ENCODE results near the gene TBC1D9. TPM values are rescaled to one million over a fixed set of nuclear protein-coding genes. Genes with fewer than 3 reads are reported as not detected.

Gene TBC1D9
- total and polyA plus RNA-seq, 2 donors = 14.2 to 68.0 TPM

DNA sequence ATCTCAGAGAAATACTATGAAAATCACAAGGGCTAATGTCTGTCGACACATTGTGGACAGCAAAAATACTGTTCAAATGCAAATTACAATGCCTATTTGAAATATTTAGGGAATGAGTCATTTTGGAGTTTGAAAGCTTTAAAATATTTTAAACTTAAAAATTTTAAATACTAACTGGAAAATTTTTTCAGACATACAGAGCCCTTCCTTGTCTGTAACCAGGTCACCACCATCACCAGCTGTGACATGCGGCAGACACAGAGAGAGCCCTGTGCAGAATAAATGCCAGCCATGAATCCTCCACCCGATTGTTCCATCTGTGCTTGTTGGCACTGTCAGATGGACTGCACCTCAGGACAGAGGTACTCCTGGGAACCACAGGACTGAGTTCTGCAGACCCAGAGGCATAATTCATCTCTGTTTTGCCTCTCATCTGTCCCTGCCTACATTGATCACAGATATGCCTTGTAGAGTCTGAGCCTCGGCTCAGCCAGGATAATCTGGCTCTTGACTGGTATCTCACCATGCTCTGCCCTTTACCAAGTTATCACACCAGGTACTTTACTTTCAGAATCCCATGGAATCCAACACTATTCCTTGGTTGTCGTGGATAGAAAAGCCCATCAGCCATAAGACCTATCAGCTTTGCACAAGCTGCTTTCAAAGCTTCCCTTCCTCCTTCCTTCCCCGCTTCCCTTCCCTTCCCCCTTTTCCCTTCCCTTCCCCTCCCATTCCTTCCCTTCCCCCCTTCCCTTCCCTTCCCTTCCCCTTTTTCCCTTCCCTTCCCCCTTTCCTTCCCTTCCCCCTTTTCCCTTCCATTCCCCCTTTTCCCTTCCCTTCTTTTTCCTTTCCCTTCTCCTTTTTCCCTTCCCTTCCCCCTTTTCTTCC lies 67.2 kb downstream of the TBC1D9 start:
- no peak overlapping the region for H3K27ac ChIP-seq (ENCODE audit: low read depth)
- DNase-seq (ENCODE audit: extremely low spot score) = no peak
- H3K4me3 ChIP-seq (ENCODE audit: low read depth, low read length) = no peak overlapping the region
- no peaks in the 10 kb centered on the region for H3K36me3 ChIP-seq (ENCODE audit: insufficient read depth)
- WGBS = 89% methylated on average over 6 of the region's 6 CpGs
- no peaks in the 10 kb centered on the region for H3K4me1 ChIP-seq (ENCODE audit: insufficient read depth)

DNA sequence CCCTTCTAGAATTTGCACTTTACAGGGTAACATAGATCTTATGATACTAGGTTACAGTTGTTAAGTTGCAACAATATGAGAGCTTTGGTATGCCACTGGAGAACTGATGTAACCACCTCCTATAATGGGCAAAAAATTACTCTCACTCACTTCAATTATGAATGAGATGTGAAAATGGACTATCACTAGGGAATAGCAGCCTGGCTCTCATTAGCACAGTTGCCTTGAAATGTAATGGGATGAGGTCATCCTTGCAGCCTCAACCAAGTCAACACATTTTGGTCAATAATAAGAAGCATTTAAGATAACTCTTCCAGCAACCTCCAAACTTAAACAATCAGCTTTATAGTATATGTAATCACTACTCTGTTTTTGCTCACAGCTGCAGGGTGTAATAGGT lies 69.4 kb downstream of the TBC1D9 start:
- Histone ChIP-seq H3K4me1 (ENCODE audit: insufficient read depth) (no peaks in the 10 kb centered on the region), H3K4me3 (ENCODE audit: low read depth, low read length) (no peak overlapping the region), H3K36me3 (ENCODE audit: insufficient read depth) (no peaks in the 10 kb centered on the region), H3K27ac (ENCODE audit: low read depth) (no peak overlapping the region)
- DNase-seq (ENCODE audit: extremely low spot score) = no peak

DNA sequence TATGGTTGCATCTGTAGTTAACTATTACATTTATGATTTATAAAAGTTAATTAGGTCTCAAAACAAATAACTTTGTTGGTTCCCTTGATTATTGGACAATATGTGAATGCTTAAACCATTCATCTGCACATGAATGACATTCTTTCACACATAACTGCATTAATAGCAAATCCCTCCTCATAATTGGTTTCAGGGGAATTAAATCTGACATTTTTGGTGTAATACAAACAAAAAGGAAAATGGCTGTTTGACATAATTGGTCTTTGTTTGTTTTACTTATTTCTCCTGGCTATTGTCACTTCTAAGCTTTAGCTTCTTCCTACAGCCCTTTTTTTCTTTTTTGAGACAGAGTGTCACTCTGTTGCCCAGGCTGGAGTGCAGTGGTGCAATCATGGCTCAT lies 71.9 kb downstream of the TBC1D9 start:
- no peaks in the 10 kb centered on the region for H3K4me1 ChIP-seq (ENCODE audit: insufficient read depth)
- no peak overlapping the region for H3K27ac ChIP-seq (ENCODE audit: low read depth)
- H3K36me3 ChIP-seq (ENCODE audit: insufficient read depth) = no peaks in the 10 kb centered on the region
- no peak for DNase-seq (ENCODE audit: extremely low spot score)
- no peak overlapping the region for H3K4me3 ChIP-seq (ENCODE audit: low read depth, low read length)

DNA sequence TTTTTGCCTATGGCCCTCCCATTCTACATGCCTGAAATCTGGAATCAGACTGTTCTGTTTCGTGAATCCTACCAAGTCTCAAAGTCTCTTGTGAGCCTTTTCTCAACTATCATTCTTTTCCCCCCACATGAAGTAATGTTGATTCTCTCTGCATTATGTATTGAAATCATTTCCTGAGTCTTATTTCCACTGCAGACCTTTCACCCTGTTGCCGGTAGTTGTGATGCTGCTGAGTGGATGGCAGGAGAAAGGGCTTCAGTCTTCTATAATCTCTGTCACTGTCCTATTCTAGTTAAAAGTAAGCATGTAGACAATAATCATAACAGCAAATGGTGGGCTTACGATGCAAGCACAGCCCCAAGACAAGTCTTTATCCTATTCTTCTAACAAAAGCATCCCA lies 75.0 kb downstream of the TBC1D9 start:
- H3K4me1 ChIP-seq (ENCODE audit: insufficient read depth) = no peaks in the 10 kb centered on the region
- no peak overlapping the region for H3K27ac ChIP-seq (ENCODE audit: low read depth)
- H3K4me3 ChIP-seq (ENCODE audit: low read depth, low read length) = no peak overlapping the region
- DNase-seq (ENCODE audit: extremely low spot score) = no peak
- WGBS = 96% methylated on average over 3 of the region's 3 CpGs
- H3K36me3 ChIP-seq (ENCODE audit: insufficient read depth) = peaks cover 2% of the 10 kb centered on the region

DNA sequence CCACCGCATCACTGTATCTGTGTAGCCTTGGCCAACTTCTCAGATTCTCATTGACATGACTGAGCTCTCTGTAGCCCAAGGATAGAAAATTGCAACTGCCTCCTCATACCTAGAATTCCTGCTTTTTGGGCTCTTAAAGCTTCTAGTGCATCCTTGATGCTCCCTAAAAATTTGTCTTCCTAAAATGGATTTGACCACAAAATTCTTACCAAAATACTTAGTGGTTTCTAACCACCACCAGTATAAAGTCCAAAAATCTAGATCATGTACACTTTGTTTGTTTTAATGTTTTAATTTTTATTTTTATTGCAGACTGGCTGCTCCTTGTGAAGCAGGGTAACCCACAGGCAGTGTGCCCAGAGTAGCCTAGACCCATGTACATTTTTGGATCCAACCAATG lies 75.5 kb downstream of the TBC1D9 start:
- no peak for DNase-seq (ENCODE audit: extremely low spot score)
- H3K4me1 ChIP-seq (ENCODE audit: insufficient read depth) = no peaks in the 10 kb centered on the region
- no peak overlapping the region for H3K27ac ChIP-seq (ENCODE audit: low read depth)
- WGBS = 98% methylated on average over 1 of the region's 1 CpG
- peaks cover 2% of the 10 kb centered on the region for H3K36me3 ChIP-seq (ENCODE audit: insufficient read depth)
- no peak overlapping the region for H3K4me3 ChIP-seq (ENCODE audit: low read depth, low read length)

DNA sequence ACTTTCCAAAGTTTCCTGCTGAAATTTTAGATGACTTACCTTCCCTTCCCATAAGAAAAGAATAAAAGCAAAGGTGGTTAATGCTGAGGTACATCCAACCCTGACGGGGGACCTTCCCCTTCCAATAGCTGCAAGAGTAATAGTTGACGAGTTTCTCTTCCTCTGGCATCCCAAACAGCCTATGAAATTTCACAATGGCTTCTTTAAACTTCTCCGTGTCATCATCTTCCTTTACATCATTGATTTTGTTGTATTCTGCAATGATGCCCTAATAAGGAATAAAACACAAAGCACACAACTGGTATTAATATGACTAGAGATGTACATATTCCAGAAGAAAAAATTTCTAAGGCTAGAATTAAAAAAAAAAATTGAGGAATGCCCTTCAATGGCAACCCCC lies 76.6 kb downstream of the TBC1D9 start:
- Histone ChIP-seq H3K4me1 (ENCODE audit: insufficient read depth) (no peaks in the 10 kb centered on the region), H3K4me3 (ENCODE audit: low read depth, low read length) (no peak overlapping the region), H3K36me3 (ENCODE audit: insufficient read depth) (peaks cover 2% of the 10 kb centered on the region), H3K27ac (ENCODE audit: low read depth) (no peak overlapping the region)
- DNase-seq (ENCODE audit: extremely low spot score) = no peak
- 91% methylated on average over 3 of the region's 3 CpGs for WGBS

DNA sequence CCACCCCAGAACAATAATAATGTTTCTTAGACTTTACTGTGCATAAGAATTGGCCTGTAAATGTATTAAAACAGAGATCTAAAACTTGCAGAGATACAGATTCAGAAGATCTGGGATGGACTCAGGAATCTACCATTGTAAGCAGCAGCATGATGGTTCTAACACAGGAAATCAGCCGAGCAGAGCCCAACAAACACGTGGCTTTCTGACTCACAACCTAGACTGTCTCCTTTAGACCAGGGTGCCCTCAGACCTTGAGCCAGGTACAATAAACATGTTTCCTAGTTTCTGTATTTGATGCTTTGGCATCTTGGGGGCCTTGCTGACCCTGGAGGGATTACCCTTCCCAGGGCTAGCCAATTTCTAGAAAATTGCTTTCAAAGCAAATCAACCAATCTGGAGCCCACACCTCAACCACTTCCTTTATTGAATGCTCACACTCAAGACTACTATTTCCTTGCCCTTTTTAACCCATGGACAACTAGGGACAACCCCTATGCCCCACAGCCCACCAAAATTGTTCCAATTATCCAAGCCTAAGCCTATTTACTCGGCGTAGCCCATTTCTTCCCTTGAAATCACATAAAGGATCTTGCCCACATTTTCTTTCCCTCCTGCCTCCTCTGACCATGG lies 80.5 kb downstream of the TBC1D9 start:
- Histone ChIP-seq H3K4me3 (ENCODE audit: low read depth, low read length) (no peak overlapping the region), H3K4me1 (ENCODE audit: insufficient read depth) (no peaks in the 10 kb centered on the region), H3K27ac (ENCODE audit: low read depth) (no peak overlapping the region), H3K36me3 (ENCODE audit: insufficient read depth) (peaks cover 2% of the 10 kb centered on the region)
- 81% methylated on average over 4 of the region's 4 CpGs for WGBS
- DNase-seq (ENCODE audit: extremely low spot score) = no peak

DNA sequence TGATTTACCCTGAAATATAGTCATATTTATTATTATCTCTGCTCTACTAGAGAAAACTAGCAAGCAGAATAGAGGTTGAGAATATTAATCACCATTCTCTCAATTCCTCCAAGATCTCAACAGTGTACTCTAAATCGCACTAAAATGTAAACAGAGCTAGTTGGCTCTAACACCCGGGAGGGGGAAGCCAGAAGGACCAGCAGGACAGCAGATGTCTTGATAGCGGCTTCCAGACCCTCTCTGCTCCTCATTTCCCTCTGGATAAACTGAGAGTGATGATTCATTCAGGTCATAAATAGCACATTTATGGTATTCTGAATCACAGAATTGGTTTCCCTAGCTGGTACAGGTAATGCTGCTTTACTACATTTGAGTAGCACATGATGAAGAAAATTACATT lies 82.5 kb downstream of the TBC1D9 start:
- H3K4me1 ChIP-seq (ENCODE audit: insufficient read depth) = no peaks in the 10 kb centered on the region
- H3K36me3 ChIP-seq (ENCODE audit: insufficient read depth) = peaks cover 2% of the 10 kb centered on the region
- no peak overlapping the region for H3K4me3 ChIP-seq (ENCODE audit: low read depth, low read length)
- no peak overlapping the region for H3K27ac ChIP-seq (ENCODE audit: low read depth)
- no peak for DNase-seq (ENCODE audit: extremely low spot score)
- WGBS = 19% methylated on average over 3 of the region's 3 CpGs

DNA sequence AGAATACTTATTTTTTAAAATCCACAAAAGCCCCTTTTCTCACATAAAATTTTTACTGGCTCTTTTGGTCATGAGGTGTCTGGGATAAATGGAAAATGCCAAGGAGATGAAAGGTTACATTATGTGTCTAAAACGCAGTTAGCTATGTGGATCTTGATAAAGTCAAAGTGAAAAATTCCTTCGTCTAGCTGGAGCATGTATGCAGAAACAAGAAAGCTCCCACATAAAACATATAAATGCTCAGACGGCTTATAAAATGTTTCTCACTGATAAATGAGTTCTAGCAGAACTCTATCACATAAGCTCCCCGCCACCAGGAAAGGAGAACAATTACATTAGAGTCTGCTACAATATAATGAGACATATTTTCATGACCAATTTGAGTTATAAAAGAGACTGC lies 83.8 kb downstream of the TBC1D9 start:
- H3K27ac ChIP-seq (ENCODE audit: low read depth) = no peak overlapping the region
- WGBS = 48% methylated on average over 4 of the region's 4 CpGs
- H3K36me3 ChIP-seq (ENCODE audit: insufficient read depth) = peaks cover 4% of the 10 kb centered on the region
- H3K4me3 ChIP-seq (ENCODE audit: low read depth, low read length) = no peak overlapping the region
- H3K4me1 ChIP-seq (ENCODE audit: insufficient read depth) = no peaks in the 10 kb centered on the region
- DNase-seq (ENCODE audit: extremely low spot score) = no peak

DNA sequence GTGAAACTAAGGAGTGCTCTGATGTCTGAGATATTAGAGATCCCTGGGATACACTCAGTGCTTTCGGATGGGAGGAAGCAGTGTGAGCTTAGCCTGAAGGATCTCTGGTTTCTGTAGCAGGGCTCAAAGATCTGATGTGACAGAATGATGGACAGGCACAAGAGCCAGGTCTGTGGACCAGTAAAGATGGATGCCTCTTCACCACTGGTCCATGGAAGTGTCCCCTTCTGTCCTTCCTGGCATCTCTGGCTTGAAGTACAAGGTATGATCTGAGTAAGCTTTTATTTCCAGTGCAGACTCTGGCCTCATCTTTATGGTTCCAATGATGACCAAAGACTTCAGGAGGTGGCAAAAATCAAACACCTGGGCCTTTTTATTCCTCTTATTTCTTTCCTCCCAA lies 88.1 kb downstream of the TBC1D9 start:
- Histone ChIP-seq H3K4me1 (ENCODE audit: insufficient read depth) (no peaks in the 10 kb centered on the region), H3K27ac (ENCODE audit: low read depth) (no peak overlapping the region), H3K4me3 (ENCODE audit: low read depth, low read length) (no peak overlapping the region), H3K36me3 (ENCODE audit: insufficient read depth) (peaks cover 2% of the 10 kb centered on the region)
- WGBS = 95% methylated on average over 1 of the region's 1 CpG
- DNase-seq (ENCODE audit: extremely low spot score) = no peak

DNA sequence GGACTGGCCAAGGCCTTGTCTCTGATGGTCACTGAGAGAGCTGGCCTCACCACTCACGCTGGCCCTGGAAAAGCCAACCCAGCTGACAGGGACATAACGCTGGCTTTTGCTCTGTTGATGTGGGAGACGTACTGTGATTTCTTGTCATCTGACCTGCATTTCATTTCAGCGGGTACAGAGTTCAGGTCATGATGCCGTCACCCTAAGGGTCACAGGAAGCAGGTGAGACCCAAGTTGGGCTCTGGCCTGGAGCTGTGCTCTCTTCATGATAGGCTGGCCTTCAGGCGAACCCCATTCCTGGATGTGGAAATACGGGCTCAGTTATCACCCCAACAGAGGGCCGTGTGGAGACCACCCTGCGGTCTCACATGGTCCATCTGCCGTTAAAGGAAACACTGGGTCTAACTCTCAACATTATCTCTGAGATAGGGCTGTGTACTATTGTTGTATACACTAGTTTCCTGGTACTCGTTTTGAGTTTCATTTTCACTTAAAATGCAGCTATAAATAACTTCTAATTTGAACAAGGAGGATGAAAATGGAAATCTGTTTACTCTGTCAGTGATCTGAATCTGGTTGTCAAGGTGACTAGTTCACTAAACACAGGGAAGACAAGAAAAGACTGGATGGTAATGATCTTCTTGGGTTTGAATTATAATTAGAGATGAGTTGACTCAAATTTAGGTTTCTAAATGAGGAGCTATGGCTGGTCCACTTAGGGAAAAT lies 89.1 kb downstream of the TBC1D9 start:
- peak overlapping the region; percentile 60 for H3K27ac ChIP-seq (ENCODE audit: low read depth)
- H3K36me3 ChIP-seq (ENCODE audit: insufficient read depth) = peaks cover 2% of the 10 kb centered on the region
- DNase-seq (ENCODE audit: extremely low spot score) = no peak
- no peaks in the 10 kb centered on the region for H3K4me1 ChIP-seq (ENCODE audit: insufficient read depth)
- 75% methylated on average over 11 of the region's 11 CpGs for WGBS
- no peak overlapping the region for H3K4me3 ChIP-seq (ENCODE audit: low read depth, low read length)

DNA sequence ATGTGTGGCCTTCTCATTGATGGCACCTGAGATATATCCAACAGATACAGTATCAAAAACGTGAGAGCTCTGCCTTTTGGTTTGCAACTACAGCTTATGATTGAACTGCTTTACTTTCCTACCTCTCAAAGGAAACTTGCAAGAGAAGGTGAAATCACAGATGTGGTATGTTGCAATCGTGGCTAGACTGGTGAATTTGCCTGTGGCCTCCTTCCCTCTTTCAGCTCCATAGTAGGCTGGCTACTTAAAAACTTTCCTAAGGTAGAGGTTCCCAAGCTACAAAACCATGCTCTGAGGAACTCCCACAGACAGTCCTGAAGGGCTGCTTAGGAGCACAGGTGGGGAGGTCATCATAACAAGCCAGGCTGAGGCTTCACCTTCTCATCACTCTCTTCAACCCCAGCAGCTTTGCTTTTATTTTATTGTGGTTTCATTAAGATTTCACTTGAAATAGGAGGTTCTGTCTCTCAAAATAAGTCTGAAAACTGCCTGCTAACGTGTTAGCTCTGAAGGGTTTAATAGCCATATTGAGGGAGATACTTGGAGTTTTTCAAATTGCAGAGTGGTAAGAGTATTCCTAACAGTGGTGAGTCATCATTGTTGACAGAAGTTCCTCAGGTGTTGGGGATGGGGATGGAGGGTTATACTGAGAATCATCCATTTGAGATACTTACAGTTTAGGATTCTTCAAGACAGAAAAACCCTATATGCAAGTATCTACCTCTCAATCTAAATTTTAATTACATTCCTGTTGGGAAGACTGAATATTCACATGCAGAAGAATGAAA lies 93.9 kb downstream of the TBC1D9 start:
- H3K36me3 ChIP-seq (ENCODE audit: insufficient read depth) = no peaks in the 10 kb centered on the region
- H3K27ac ChIP-seq (ENCODE audit: low read depth) = no peak overlapping the region
- H3K4me3 ChIP-seq (ENCODE audit: low read depth, low read length) = no peak overlapping the region
- no peaks in the 10 kb centered on the region for H3K4me1 ChIP-seq (ENCODE audit: insufficient read depth)
- WGBS = 76% methylated on average over 3 of the region's 3 CpGs
- DNase-seq (ENCODE audit: extremely low spot score) = no peak

DNA sequence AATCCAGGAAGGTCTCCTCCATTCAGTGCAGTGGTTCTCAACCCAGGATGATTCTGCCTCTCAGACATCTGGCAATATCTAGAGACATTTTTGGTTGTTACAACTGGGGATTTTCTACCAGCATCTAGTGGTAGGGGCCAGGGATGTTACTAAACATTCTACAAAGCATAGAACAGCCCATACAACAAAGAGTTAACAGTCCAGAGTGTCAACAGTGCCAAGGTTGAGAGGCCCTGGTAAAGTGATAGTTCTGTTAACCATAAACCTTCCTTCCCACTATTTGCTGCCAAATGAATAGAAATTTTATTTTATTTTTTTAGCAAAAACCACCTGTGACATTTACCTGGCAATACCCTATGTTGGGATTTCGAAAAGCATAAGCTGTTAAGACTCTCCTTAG lies 94.6 kb downstream of the TBC1D9 start:
- H3K36me3 ChIP-seq (ENCODE audit: insufficient read depth) = no peaks in the 10 kb centered on the region

More for the DNA sequence above, 94.6 kb downstream of the TBC1D9 start:
- Histone ChIP-seq H3K27ac (ENCODE audit: low read depth) (no peak overlapping the region), H3K4me1 (ENCODE audit: insufficient read depth) (no peaks in the 10 kb centered on the region), H3K4me3 (ENCODE audit: low read depth, low read length) (no peak overlapping the region)
- 91% methylated on average over 1 of the region's 1 CpG for WGBS
- no peak for DNase-seq (ENCODE audit: extremely low spot score)
